Activated CD8-positive, alpha-beta memory T cell treated with anti-CD3 and anti-CD28 coated beads, Interleukin-2, amount 50 U/mL, for 24 hours (primary cell): ENCODE measurements around the gene HOXA2.

ENCODE experiments used
- DNase-seq: peaks from one replicate; pipeline ENCODE4 v3.0.0-alpha.2; 2020; ENCODE audit errors: extremely low read depth

The HOXA2 gene

DNA sequence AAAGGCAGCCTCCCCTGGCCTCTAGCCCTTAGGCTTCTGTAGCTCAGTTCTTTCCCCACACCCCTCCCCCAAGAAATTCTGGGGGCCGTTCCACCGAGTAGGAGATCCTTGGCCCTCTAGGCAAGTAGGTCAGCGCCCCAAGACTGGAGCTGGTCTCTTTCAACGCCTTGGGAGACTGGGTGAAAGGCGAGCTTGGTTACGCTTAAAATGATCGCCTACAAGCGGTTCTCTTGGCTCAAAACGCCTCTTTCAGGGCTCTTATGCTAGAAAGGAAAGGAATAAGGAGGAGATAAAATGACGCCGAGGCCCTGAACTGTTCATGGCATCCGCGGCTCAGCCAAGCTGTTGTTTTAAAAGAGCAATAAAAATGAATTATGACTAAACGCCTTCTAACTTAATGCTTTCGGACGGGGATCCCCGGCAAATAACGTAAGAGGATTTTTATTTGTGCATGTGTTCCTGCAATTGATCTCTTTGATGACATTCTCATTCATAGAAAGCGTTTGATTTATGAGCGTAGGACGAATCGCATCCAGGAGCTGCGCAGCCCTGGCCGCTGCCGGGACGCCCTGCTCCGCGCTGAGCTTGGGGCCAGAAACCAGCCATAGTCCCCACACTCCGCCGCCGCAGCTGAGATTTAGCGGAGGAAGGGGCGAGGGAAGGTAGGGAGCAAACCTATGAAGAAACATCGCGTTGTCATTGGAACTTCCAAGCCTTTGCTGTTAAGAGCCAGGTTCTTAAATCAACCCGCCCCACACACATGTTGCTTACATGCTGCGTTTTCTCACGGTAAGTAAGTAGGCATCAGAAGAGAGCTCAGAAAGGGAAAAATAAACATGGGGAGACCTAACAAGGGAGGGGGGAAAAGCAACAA lies 3.7 kb downstream of the HOXA2 start:
- DNase-seq, result no peak

DNA sequence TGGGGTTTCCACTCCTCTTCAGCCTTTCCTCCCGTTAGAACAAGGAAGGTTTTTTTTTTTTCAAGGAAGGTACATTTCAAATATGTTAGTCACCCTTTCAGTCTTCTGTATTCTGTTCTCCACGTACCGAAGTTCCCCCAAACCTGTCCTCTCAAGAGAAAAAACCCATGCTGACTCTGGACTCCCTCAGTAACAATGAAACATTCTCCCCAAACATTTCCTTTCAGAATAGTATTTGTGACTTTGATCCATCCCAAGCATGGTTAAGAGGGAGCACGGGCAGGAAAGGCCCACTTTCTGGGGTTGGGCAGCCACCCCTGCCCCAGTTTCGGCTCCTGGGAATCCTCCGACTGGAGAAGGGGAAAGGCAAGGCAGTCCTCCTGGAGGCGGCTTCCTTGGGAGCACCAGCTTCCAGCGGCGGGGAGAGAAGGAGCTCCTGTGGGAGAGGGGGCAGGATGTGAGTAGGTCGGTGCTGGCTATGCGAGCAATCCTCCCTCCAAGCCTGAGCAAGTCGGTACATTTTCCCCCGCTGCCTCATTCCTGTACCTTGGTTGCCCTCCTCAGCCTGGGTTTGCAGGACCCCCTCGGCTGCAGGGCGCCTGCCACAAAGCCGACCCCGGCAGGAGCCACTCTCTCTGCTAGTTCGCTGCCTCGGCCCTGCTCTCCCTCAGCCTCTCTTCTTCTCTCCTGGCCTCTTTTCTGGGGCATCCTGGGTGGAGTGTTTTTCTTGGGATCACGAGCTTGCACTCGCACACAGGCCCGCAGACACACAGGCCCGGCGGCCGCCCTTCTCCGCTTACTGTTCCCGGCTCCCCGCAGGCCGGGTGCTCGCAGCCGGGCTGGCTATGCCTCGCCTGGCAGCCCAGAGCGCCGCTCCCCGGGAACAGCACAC lies 4.6 kb downstream of the HOXA2 start:
- DNase-seq, result no peak

DNA sequence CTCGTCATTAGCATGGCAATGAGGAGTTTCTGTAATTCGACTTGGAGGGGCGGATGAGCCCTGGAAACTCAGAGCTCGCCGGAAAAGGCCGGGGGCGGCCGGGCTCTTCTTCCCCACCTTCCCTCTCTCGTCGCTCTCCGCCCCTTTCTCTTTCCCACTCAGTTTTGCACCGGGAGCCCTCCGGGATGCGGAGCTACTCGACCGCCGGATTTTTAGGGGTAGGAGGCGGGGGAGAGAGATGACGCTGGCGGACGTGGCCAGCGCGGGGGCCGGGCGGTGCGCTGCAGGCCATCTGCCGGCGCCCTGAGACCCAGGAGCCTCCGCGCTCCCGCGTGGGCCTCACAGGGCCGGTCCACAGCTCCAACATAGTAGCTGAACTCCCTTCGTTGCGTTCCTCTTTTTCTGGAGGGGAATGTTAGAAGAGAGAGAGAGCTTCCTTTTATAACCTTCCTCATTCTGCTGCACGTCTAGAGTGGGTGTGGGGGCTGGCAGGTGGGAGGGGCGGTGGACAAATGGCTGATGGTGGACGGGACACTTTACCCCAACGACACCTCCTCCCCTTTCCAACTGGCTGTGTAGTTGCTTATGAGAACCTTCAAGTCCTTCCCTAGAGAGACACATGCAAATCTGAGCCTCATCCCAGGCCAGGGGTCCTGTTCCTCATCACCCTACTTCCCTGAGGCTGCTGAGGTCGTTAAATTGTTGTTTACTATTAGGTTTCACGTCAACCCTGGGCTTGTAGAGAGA lies 5.5 kb downstream of the HOXA2 start:
- DNase-seq, result no peak

GRCh38 chr7:27095897-27096767 lies 6.4 kb downstream of the HOXA2 start, which contains the start of gene HOXA1:
TSS of gene HOXA1 (minus strand) at chr7:27096000. CDS start at chr7:27095912, 88 bp downstream.
- DNase-seq, result peak; percentile 55

DNA sequence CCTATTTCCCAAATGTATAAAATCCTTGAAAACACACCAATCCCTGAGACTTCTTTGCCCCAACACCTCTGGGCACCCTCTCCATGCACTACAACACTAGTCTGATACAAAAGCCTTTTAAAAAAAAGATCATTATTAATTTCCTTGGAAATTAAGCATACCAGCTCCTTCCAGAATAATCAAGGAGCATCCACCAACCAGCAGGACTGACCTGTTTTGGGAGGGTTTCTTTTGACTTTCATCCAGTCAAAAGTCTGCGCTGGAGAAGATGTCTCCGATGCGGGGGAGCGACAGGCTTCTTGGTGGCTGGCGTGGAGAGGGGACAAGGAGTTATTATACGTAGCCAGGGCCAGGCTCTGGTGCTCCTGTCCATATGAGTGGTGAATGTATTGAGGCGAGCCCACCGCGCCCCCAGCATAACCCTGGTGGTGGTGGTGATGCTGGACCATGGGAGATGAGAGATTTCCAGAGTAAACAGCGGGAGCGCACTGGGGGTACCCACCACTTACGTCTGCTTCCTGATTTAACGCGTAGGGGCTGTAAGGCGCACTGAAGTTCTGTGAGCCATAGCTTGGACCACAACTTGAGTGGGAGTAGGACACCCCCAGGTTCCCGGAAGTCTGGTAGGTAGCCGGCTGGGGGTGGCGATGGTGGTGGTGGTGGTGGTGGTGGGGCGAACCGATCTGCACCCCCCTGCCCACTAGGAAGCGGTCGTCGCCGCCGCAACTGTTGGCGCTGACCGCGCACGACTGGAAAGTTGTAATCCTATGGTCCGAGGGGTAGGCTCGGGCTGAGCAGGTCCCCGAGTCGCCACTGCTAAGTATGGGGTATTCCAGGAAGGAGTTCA lies 7.2 kb downstream of the HOXA2 start:
- DNase-seq, result no peak

- DNase-seq, result no peak
These were observed 8.0 kb downstream of the HOXA2 start for GRCh38 chr7:27094304-27095049.

GRCh38 chr7:27093184-27093895 lies 9.1 kb downstream of the HOXA2 start:
- DNase-seq, result no peak

GRCh38 chr7:27092819-27093110 lies 9.7 kb downstream of the HOXA2 start:
- no peak for DNase-seq

DNA sequence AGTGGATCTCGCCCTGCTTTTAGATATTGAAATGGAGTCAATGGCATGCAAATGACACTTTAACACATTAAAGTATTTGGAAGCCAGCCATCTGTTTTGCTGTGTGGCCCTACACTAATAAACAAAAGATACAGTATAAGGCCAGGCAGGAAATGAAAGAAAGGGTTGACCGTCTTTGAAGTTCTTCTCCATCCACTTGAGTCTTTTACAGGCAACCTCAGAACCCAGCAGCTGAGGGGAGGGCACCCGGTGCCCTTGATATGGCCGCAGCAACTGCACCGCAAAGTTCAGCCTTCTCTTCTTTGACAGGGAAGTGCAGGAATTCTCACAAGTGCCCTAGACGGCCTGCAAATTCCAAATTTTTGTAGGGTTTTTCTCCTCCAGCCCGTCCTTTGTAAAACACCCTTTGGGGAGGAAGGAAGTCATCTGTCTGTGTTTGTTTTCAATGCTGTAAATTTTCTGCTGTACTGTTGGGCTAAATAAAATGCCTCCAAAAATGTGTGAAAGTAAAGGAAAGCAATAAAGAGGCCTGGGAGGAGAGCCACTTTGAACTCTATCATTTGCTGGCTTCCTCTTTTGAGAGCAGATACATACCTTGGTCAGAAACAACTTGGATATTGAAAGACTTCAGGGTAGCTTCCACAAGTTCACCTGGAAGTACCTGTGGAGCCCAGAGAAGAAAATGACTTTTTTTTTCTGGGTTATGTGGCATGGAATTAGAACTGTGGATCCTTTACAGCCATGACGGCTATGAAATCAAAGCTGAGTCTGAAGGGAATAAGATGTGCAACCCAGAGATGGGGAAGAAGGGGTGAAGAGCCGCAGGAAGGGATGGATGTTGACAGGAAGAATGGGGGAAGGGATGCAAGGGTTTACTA lies 10.3 kb downstream of the HOXA2 start:
- DNase-seq, result no peak

DNA sequence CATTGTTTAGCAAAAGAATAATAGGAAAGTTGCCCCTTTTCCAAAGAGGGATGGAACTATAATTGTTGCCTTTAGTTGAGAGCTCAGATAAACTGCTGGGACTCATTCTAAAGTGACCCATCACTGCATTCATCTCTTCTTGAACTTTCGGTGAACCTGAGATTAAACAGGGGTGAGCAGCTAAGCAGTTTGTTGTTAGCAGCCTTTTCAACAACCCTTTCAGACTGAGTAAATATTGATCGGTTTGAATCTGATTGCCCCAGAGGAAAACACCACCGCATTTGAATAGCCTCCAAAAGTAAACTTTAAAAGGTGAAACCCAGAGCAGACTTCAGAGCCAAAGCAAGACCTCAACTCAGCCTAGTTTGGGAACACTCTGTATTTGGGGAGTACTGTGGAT lies 11.4 kb downstream of the HOXA2 start:
- DNase-seq, result no peak

GRCh38 chr7:27088002-27088922 lies 14.2 kb downstream of the HOXA2 start:
- DNase-seq, result no peak

DNA sequence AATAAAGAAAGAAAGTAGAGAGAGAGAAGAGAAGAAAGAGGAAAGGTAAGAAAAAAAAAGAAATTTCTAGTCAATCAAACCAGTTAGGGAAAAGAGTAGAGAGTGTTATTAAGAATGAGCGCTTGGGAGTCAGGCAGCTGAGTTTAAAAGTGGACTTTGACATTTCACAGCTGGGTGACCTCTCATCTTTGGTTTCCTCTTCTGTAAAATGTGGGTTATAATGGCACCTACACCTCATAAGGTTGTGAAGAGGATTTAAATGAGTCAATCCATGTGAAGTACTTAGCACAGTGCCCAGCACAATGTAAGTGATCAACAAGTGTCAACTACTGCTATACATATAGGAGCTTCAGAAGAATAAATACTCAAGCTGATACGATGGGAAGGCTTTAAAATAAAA lies 18.8 kb downstream of the HOXA2 start:
- DNase-seq, result no peak

DNA sequence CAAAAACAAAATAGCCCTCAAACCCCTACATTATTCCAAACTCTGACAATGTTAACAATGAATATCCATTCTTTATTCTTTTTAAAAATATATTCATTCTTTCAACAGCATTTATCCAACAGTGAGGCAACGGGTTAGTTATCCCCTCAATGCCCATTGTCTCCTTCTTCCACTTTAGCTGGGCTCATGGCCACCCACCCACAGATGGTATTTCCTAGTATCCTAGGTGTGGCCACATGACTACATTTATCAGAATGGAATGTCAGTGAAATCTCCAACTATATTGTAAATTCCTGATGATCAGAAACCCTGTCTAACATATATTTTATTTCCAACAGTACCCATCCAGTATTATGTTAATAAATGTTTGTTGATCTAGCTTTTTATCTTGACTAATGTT lies 20.3 kb downstream of the HOXA2 start:
- no peak for DNase-seq

GRCh38 chr7:27080844-27081436 lies 21.5 kb downstream of the HOXA2 start:
- DNase-seq, result no peak

DNA sequence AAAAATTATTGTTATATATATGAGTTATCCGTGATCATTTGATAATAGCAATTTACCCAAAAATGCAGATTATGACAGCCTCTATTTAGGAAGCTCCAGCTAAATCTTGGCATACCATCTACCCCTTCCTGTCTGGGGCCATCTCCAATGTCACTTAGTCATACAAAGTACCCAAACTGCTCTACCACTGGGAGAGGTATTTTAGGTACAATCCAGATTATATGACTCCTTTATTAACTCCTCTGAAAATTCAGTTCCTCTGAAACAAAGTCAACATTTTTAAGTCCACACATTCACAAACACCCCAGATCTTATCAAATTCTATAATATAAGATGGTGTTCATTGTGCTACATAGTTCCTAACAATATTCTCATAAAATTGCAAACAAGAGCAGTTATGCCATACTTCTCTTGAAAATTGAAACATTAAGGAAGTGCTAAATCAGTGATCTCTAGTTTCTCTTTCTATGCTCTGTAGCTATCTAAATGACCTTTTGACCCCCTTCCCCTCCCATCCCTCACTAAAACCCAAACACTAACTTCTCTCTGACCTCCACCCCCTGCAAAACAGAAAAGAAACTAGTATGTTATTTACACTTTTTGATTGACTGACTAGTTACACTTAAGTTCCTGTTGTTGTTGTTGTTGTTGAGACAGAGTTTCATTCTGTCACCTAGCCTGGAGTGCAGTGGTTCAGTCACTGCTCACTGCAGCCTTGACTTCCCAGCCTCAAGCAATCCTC lies 23.1 kb downstream of the HOXA2 start:
- DNase-seq, result no peak
